ENCODE results near the gene CCDC88B. TPM values are rescaled to one million over a fixed set of nuclear protein-coding genes. Genes with fewer than 3 reads are reported as not detected.

The CCDC88B gene
- total and polyA plus RNA-seq, 10 of the 15 experiments (the other 5 are each of a cell fraction or from before 2014, with no cell fraction given) = 0.24 to 66.0 (median 19.2) TPM

- TF ChIP-seq, protein P1, sequence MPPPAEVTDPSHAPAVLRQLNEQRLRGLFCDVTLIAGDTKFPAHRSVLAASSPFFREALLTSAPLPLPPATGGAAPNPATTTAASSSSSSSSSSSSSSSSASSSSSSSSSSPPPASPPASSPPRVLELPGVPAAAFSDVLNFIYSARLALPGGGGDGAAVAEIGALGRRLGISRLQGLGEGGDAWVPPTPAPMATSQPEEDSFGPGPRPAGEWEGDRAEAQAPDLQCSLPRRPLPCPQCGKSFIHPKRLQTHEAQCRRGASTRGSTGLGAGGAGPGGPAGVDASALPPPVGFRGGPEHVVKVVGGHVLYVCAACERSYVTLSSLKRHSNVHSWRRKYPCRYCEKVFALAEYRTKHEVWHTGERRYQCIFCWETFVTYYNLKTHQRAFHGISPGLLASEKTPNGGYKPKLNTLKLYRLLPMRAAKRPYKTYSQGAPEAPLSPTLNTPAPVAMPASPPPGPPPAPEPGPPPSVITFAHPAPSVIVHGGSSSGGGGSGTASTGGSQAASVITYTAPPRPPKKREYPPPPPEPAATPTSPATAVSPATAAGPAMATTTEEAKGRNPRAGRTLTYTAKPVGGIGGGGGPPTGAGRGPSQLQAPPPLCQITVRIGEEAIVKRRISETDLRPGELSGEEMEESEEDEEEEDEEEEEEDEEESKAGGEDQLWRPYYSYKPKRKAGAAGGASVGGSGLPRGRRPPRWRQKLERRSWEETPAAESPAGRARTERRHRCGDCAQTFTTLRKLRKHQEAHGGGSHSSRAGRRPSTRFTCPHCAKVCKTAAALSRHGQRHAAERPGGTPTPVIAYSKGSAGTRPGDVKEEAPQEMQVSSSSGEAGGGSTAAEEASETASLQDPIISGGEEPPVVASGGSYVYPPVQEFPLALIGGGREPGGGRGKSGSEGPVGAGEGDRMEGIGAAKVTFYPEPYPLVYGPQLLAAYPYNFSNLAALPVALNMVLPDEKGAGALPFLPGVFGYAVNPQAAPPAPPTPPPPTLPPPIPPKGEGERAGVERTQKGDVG (CRISPR knock-in tag; IDR thresholded peaks at IDR 0.05) = no peak
- TF ChIP-seq, protein P2, sequence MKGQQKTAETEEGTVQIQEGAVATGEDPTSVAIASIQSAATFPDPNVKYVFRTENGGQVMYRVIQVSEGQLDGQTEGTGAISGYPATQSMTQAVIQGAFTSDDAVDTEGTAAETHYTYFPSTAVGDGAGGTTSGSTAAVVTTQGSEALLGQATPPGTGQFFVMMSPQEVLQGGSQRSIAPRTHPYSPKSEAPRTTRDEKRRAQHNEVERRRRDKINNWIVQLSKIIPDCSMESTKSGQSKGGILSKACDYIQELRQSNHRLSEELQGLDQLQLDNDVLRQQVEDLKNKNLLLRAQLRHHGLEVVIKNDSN (IDR thresholded peaks at IDR 0.05; ENCODE audit: borderline replicate concordance, extremely low read length, insufficient read depth, low read depth, low read length) = no peak
- no peak for TF ChIP-seq DPF2 (IDR thresholded peaks at IDR 0.05)
Observed at GRCh38 chr11:64320556-64320955, 19.4 kb upstream of the CCDC88B start (continued).

DNA sequence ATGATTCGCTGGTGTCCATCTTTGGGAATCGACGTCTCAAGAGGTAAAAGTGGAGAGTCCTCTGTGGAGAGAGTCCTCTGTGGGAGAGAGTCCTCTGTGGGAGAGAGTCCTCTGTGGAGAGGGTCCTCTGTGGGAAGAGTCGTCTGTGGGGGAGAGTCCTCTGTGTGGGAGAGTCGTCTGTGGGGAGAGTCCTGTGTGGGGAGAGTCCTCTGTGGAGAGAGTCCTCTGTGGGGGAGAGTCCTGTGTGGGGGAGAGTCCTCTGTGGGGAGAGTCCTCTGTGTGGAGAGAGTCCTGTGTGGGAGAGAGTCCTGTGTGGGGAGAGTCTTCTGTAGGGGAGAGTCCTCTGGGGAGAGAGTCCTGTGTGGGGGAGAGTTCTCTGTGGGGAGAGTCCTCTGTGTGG is 19.0 kb upstream of the CCDC88B start:
- H4K20me1 ChIP-seq (ENCODE audit: control insufficient read depth, insufficient read depth) = no peaks in the 10 kb centered on the region
- DNase-seq (ENCODE audit: low read depth, low spot score) (no peak), ATAC-seq (no peak), FAIRE-seq (no peak)
- H3K4me1 ChIP-seq (ENCODE audit: control insufficient read depth, insufficient read depth, low read length) = peaks cover 7% of the 10 kb centered on the region
- H3K27me3 ChIP-seq (replicated peaks in 1 of 2; ENCODE audit: control insufficient read depth in 2 of 2, insufficient read depth in 2 of 2, low read length in 1 of 2) = no peaks in the 10 kb centered on the region
- in situ Hi-C loops (cut with MboI) = no loop called here
- no peak overlapping the region for H3K27ac ChIP-seq (ENCODE audit: control insufficient read depth, insufficient read depth)
- intact Hi-C loops (cut with micrococcal nuclease; ENCODE audit: unreplicated experiment) = no loop called here
- H3K4me3 ChIP-seq = no peak overlapping the region
- H3K9ac ChIP-seq (ENCODE audit: control insufficient read depth, insufficient read depth, low read length) = no peak overlapping the region
- ChIA-PET POLR2A (interaction anchor here (2.1 kb wide), 1 partner anchor 10 kb away, joined by 6 read pairs; no protein-coding TSS in a partner anchor), RAD21 (ENCODE audit: unreplicated experiment) (interaction anchor here (1.6 kb wide), 1 partner anchor 11 kb away, joined by 5 read pairs; no protein-coding TSS in a partner anchor), CTCF (interaction anchor here (3.6 kb wide), 1 partner anchor 11 kb away, joined by 18 read pairs; no protein-coding TSS in a partner anchor), SMC1A (ENCODE audit: uncharacterized antibody, unreplicated experiment) (no interaction called here)
- no peaks in the 10 kb centered on the region for H3K9me3 ChIP-seq (replicated peaks; ENCODE audit: control insufficient read depth, insufficient read depth, low read length)
- WGBS (ENCODE audit: insufficient coverage, insufficient replicate concordance, low lambda C conversion rate, missing lambda C conversion rate) = 82% methylated on average over 5 of the region's 5 CpGs
- no peak for TF ChIP-seq MTA2 (IDR thresholded peaks at IDR 0.05; ENCODE audit: low read depth)
- TF ChIP-seq TCF12 (IDR thresholded peaks at IDR 0.05; ENCODE audit: low read depth, low read length) = no peak
- TF ChIP-seq BMI1 (IDR thresholded peaks at IDR 0.05; ENCODE audit: borderline replicate concordance) = no peak
- no peak for TF ChIP-seq GABPA (IDR thresholded peaks at IDR 0.05; ENCODE audit: low read depth)
- TF ChIP-seq JUNB (IDR thresholded peaks at IDR 0.05) = no peak
- no peak for TF ChIP-seq NFXL1 (IDR thresholded peaks at IDR 0.05; ENCODE audit: borderline replicate concordance)
- TF ChIP-seq, protein P3, sequence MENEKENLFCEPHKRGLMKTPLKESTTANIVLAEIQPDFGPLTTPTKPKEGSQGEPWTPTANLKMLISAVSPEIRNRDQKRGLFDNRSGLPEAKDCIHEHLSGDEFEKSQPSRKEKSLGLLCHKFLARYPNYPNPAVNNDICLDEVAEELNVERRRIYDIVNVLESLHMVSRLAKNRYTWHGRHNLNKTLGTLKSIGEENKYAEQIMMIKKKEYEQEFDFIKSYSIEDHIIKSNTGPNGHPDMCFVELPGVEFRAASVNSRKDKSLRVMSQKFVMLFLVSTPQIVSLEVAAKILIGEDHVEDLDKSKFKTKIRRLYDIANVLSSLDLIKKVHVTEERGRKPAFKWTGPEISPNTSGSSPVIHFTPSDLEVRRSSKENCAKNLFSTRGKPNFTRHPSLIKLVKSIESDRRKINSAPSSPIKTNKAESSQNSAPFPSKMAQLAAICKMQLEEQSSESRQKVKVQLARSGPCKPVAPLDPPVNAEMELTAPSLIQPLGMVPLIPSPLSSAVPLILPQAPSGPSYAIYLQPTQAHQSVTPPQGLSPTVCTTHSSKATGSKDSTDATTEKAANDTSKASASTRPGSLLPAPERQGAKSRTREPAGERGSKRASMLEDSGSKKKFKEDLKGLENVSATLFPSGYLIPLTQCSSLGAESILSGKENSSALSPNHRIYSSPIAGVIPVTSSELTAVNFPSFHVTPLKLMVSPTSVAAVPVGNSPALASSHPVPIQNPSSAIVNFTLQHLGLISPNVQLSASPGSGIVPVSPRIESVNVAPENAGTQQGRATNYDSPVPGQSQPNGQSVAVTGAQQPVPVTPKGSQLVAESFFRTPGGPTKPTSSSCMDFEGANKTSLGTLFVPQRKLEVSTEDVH (IDR thresholded peaks at IDR 0.05; ENCODE audit: low read depth, partially characterized antibody) = no peak
- TF ChIP-seq, protein P4, sequence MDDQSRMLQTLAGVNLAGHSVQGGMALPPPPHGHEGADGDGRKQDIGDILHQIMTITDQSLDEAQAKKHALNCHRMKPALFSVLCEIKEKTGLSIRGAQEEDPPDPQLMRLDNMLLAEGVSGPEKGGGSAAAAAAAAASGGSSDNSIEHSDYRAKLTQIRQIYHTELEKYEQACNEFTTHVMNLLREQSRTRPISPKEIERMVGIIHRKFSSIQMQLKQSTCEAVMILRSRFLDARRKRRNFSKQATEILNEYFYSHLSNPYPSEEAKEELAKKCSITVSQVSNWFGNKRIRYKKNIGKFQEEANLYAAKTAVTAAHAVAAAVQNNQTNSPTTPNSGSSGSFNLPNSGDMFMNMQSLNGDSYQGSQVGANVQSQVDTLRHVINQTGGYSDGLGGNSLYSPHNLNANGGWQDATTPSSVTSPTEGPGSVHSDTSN (IDR thresholded peaks at IDR 0.05; ENCODE audit: insufficient replicate concordance, low read depth, low read length) = no peak
- no peak for TF ChIP-seq SRF (IDR thresholded peaks at IDR 0.05; ENCODE audit: low read depth in 2 of 2, low read length in 2 of 2)
- H3K79me2 ChIP-seq (ENCODE audit: control insufficient read depth, insufficient read depth, low read length) = peaks cover 25% of the 10 kb centered on the region
- H3K4me2 ChIP-seq (ENCODE audit: control insufficient read depth, insufficient read depth) = no peak overlapping the region
- no peak overlapping the region for H2AFZ ChIP-seq (ENCODE audit: control insufficient read depth, low read depth, low read length)
- no TSS peak for BruUV-seq (replicated peaks)
- peaks cover 0 to 4% of the 10 kb centered on the region in 2 experiments; a peak in 2 of 4 replicates for H3K36me3 ChIP-seq (ENCODE audit: control insufficient read depth in 2 of 2, insufficient read depth in 2 of 2, low read length in 1 of 2)
